ENCODE data around the gene LIF.

DNA sequence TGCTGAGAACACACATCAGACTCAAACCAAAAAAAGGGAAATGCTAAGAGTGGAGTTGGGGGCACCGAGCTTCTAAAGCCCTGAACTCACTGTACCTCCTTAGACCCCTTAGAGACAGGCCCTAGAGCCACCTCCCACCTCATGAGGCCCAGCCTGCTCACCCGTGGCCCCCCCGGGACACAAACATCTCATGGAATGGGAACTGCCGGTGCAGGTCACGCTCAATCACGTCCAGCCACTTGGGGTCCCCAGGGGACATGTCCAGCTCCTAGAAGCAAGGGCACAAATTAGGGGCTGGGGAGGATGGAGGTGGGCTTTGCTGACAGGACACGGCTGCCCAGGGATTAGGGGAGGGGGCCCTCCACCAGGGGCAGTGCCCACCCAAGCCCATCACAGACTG lies 49.0 kb upstream of the LIF start:
- no peak for TF ChIP-seq POLR2AphosphoS5 (IDR thresholded peaks at IDR 0.05)
- no peak for TF ChIP-seq POLR2A (IDR thresholded peaks at IDR 0.05; ENCODE audit: low read depth)
- TF ChIP-seq, protein P1, sequence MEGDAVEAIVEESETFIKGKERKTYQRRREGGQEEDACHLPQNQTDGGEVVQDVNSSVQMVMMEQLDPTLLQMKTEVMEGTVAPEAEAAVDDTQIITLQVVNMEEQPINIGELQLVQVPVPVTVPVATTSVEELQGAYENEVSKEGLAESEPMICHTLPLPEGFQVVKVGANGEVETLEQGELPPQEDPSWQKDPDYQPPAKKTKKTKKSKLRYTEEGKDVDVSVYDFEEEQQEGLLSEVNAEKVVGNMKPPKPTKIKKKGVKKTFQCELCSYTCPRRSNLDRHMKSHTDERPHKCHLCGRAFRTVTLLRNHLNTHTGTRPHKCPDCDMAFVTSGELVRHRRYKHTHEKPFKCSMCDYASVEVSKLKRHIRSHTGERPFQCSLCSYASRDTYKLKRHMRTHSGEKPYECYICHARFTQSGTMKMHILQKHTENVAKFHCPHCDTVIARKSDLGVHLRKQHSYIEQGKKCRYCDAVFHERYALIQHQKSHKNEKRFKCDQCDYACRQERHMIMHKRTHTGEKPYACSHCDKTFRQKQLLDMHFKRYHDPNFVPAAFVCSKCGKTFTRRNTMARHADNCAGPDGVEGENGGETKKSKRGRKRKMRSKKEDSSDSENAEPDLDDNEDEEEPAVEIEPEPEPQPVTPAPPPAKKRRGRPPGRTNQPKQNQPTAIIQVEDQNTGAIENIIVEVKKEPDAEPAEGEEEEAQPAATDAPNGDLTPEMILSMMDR (IDR thresholded peaks at IDR 0.05) = no peak
- no peak for TF ChIP-seq EP300 (IDR thresholded peaks at IDR 0.05)

Measured in esophagus muscularis mucosa (tissue), 4 donors.